GM12874 (cell line): ENCODE results near the gene UBE3A.

ENCODE experiments used
- TF ChIP-seq, protein P1 (sequence below): IDR thresholded peaks from 2 replicates; pipeline ENCODE4 v1.5.1; 2011; ENCODE audit warnings: low read depth, mild to moderate bottlenecking, control low read depth, low read length, moderate library complexity; ENCODE audit not compliant: insufficient read depth

The UBE3A gene

DNA sequence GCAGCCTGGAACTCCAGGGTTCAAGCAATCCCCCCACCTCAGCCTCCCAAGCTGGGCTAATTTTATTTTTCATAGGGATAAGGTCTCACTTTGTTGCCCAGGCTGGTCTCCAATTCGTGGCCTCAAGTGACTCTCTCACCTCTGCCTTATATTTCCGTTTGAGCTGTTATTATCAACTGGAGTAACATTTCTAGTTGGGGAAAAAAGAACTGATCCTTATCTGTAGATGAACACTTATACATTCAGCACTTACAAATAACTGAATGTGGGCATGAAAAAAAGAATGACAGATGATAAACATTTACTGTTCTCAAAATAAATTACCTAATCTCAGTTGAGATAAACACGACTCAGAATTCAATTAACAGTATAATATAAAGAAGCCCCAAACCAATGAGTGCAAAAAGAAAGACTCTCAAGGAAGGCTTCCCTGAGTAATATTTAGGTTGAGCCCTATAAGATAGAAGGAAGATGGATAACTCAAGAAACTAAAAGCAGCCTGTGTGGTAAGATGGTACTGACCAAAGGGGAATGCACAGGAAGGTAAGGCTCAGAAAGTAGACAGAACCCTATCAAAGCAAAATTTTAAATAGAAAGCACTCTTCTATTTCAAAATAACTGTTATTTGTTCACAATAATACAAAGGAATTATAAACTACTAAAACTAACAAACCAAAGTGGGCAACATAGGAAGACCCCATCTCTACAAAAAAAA is 11.8 kb downstream of the UBE3A start:
- TF ChIP-seq, protein P1, sequence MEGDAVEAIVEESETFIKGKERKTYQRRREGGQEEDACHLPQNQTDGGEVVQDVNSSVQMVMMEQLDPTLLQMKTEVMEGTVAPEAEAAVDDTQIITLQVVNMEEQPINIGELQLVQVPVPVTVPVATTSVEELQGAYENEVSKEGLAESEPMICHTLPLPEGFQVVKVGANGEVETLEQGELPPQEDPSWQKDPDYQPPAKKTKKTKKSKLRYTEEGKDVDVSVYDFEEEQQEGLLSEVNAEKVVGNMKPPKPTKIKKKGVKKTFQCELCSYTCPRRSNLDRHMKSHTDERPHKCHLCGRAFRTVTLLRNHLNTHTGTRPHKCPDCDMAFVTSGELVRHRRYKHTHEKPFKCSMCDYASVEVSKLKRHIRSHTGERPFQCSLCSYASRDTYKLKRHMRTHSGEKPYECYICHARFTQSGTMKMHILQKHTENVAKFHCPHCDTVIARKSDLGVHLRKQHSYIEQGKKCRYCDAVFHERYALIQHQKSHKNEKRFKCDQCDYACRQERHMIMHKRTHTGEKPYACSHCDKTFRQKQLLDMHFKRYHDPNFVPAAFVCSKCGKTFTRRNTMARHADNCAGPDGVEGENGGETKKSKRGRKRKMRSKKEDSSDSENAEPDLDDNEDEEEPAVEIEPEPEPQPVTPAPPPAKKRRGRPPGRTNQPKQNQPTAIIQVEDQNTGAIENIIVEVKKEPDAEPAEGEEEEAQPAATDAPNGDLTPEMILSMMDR: no peak

DNA sequence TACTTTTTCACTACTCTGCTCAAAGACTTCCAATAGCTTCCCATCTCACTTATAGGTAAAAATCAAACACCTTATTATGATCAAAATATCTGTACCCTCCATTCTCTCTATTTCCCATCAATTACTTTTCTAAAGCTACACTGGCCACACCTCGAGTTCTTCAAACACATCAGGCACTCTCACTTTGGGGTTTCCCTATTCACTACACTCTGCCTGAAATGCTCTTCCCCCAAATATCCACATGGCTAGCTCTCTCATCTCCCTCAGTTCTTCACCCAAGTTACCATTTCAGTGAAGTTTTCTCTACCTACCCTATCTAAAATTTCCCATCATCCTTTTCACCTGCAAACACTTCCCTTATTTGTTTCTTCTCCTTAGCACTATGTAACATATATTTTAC is 14.8 kb downstream of the UBE3A start:
- TF ChIP-seq, protein P1: no peak

DNA sequence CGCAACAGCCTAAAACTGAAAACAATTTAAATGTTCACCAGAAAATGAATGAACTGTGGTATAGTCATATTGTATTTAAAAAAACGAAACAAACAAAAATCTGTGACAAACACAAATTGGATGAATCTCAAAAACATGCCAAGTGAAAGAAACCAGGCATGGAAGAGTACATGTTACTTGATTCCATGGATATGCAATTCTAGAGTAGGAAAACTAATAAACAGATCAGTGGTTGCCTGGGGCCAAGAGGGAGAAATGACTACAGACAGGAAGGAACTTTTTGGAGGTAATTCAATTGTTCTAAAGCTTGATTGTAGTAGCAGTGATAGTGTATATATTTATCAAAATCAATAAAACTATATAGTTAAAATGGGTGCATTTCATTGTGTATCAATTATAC is 16.8 kb downstream of the UBE3A start:
- TF ChIP-seq, protein P1: no peak

DNA sequence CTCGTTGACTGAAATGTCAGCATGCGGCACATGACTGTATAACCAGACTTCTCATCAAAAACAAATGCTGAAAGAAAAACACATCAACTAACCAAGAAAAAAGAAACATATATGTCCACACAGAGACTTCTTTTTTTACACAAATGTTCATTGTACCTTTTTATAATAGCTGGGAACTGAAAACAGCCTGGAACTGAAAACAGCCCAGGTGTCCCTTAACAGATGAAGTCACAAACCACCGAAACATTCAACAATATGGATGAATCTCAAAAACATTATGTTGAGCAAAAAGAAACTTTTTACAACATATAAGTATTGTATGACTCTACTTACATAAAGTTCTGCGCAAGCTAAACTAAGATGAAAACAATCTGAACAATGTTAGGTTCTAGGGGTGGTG is 20.6 kb downstream of the UBE3A start:
- TF ChIP-seq, protein P1: no peak

DNA sequence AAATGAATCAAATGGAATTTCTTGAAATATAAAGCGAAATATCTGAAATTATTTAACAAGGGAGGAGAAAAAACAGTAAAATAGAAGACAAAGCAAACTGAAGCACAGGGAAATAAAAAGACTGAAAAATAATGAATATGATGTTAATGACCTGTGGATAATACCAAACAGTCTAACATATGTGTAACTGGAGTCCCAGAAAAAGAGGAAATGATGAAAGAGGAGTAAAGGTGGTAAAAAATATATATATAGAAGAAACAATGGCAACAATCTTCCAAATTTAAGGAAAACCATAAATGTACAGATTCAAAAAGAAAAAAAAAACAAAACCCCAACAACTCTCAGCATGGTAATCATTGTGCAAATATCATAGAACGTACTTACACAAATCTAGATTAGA is 21.2 kb downstream of the UBE3A start:
- TF ChIP-seq, protein P1: no peak

DNA sequence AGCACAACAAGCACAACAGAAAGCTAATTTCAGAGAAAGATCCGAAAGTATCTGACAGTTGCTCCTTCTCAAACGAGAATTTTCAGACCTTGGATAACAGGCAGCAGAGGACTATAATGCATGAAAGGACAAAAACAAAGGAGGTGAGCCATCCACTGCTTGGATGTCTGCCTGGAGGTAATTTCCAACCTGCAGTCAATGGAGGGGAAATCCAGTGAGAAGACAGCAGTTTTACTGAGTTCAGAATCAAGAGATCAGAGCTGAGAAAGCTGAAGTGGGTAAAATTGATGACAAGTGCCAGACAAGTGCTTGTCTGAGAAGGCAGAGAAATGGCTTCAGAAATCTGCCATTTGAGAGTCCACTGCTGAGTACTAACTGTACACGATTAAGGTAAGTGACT is 22.1 kb downstream of the UBE3A start:
- TF ChIP-seq, protein P1: no peak

DNA sequence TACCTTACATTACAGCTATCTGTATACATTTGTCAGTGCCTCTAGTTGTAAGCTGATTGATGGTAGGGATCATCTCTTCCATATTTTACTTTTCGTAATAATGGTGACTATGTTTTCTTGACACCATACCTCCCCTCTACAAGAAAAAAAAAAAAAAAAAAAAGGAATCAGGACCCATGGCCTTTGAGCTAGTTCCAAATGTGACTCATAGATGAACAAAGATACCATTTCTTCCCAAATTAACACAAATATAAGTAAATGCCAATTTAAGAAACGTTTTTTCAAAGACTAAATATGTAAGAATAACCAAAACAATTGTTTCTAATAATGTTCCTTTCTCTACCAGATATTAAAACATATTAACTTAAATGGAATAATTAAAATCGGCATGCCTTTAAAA is 23.1 kb downstream of the UBE3A start:
- TF ChIP-seq, protein P1: no peak
